ENCODE results near the gene BBIP1. TPM values are rescaled to one million over a fixed set of nuclear protein-coding genes. Genes with fewer than 3 reads are reported as not detected.
A peak's percentile ranks its signal among the peaks of the same experiment; 100 is the strongest.

The BBIP1 gene
- total RNA-seq, 1 experiment from 2014 or later: 19.0 TPM

DNA sequence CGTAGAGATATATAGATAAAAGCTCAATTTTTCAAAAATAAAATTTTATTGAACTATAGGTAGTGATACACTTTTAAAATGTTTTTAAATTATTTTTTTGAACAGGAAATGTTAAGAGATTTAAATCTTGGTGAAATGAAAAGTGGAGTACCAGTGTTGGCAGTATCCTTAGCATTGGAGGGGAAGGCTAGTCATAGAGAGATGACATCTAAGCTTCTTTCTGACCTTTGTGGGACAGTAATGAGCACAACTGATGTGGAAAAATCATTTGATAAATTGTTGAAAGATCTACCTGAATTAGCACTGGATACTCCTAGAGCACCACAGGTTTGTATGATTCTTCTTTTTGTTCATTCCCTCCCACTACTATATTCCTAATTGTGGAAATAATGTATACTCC, 31.4 kb downstream of the BBIP1 start:
- no peak overlapping the region for H3K4me3 Mint-ChIP-seq
- DNase-seq (ENCODE audit: low spot score) (no peak), ATAC-seq (no peak)
- H3K27me3 Mint-ChIP-seq (ENCODE audit: low read depth): no peaks in the 10 kb centered on the region
- ChIA-PET POLR2A (interaction anchor here (0.5 kb wide), 1 partner anchor 30 kb away, joined by 3 read pairs; no protein-coding TSS in a partner anchor), CTCF (no interaction called here)
- no peaks in the 10 kb centered on the region for H3K9me3 Mint-ChIP-seq
- TF ChIP-seq FOXP4 (CRISPR knock-in tag; IDR thresholded peaks at IDR 0.05): no peak
- no peak for TF ChIP-seq NFYB (CRISPR knock-in tag; conservative IDR thresholded peaks at IDR 0.05; ENCODE audit: low read depth)
- no peak for TF ChIP-seq ZNF512 (CRISPR knock-in tag; IDR thresholded peaks at IDR 0.05; ENCODE audit: borderline replicate concordance)
- TF ChIP-seq SP1 (CRISPR knock-in tag; conservative IDR thresholded peaks at IDR 0.05): no peak
- TF ChIP-seq, protein P1, sequence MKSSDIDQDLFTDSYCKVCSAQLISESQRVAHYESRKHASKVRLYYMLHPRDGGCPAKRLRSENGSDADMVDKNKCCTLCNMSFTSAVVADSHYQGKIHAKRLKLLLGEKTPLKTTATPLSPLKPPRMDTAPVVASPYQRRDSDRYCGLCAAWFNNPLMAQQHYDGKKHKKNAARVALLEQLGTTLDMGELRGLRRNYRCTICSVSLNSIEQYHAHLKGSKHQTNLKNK (CRISPR knock-in tag; IDR thresholded peaks at IDR 0.05): no peak
- TF ChIP-seq ZNF232 (CRISPR knock-in tag; IDR thresholded peaks at IDR 0.05): no peak
- TF ChIP-seq, protein P2, sequence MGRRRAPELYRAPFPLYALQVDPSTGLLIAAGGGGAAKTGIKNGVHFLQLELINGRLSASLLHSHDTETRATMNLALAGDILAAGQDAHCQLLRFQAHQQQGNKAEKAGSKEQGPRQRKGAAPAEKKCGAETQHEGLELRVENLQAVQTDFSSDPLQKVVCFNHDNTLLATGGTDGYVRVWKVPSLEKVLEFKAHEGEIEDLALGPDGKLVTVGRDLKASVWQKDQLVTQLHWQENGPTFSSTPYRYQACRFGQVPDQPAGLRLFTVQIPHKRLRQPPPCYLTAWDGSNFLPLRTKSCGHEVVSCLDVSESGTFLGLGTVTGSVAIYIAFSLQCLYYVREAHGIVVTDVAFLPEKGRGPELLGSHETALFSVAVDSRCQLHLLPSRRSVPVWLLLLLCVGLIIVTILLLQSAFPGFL (CRISPR knock-in tag; IDR thresholded peaks at IDR 0.05; ENCODE audit: borderline replicate concordance): no peak
- no peak for TF ChIP-seq ZNF219 (CRISPR knock-in tag; IDR thresholded peaks at IDR 0.05; ENCODE audit: borderline replicate concordance)
- TF ChIP-seq ZNF138 (CRISPR knock-in tag; conservative IDR thresholded peaks at IDR 0.05): no peak
- TF ChIP-seq, protein P3, sequence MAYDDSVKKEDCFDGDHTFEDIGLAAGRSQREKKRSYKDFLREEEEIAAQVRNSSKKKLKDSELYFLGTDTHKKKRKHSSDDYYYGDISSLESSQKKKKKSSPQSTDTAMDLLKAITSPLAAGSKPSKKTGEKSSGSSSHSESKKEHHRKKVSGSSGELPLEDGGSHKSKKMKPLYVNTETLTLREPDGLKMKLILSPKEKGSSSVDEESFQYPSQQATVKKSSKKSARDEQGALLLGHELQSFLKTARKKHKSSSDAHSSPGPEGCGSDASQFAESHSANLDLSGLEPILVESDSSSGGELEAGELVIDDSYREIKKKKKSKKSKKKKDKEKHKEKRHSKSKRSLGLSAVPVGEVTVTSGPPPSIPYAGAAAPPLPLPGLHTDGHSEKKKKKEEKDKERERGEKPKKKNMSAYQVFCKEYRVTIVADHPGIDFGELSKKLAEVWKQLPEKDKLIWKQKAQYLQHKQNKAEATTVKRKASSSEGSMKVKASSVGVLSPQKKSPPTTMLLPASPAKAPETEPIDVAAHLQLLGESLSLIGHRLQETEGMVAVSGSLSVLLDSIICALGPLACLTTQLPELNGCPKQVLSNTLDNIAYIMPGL (CRISPR knock-in tag; IDR thresholded peaks at IDR 0.05): no peak
- no peak overlapping the region for H3K27ac Mint-ChIP-seq
- peaks cover 7% of the 10 kb centered on the region; the same call in 1 of the 2 replicates for H3K36me3 Mint-ChIP-seq
- H3K4me1 Mint-ChIP-seq: no peaks in the 10 kb centered on the region

DNA sequence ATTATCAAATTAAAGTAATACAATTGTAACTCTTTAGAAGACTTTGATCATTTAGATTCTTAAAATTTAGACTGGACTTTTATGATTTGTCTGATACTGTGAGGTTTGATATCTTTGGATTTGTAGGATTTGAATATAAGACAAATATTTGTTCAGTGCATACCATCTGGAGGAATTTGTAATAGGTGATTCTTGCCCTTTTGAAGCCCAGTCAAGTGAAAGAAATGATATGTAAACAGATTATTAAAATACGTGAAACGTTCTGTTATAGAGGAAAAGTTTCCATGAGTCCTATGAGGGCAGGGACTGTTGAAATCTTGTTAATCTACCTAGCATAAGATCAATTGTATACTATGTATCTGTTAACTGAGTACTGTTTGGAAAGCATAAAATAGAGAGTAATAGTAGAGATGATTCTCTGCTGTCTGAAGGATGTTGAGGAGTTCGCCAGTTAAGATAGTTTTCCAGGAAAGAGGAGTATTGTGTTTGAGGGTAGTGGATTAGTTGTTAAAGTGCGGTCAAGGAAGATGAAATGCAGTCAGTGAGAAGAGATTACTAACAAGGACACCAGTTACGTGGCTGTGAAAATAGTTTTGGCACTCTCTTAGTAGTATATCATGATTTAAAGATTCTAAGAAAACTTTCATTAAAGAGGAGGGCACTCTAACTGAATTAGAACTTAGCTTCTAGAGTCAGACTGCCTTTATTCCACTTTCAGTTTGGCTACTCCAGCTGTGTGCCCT, 32.9 kb downstream of the BBIP1 start:
- ChIA-PET CTCF (no interaction called here), POLR2A (no interaction called here)
- no peak for ATAC-seq
- H3K4me3 Mint-ChIP-seq: no peak overlapping the region
- H3K36me3 Mint-ChIP-seq: peaks cover 13% of the 10 kb centered on the region
- DNase-seq (ENCODE audit: low spot score): no peak
- H3K27me3 Mint-ChIP-seq (ENCODE audit: low read depth): no peaks in the 10 kb centered on the region
- no peaks in the 10 kb centered on the region for H3K9me3 Mint-ChIP-seq
- H3K4me1 Mint-ChIP-seq: no peaks in the 10 kb centered on the region
- 0 out of 2 replicates have a peak overlapping the region, but pooled peaks have one; percentile 8 for H3K27ac Mint-ChIP-seq
- TF ChIP-seq JUN (CRISPR knock-in tag; IDR thresholded peaks at IDR 0.05) (no peak), ZNF396 (CRISPR knock-in tag; IDR thresholded peaks at IDR 0.05; ENCODE audit: borderline replicate concordance) (no peak), NR1H2 (CRISPR knock-in tag; IDR thresholded peaks at IDR 0.05) (no peak), ARID4B (CRISPR knock-in tag; IDR thresholded peaks at IDR 0.05; ENCODE audit: borderline replicate concordance) (no peak), E2F4 (CRISPR knock-in tag; IDR thresholded peaks at IDR 0.05; ENCODE audit: borderline replicate concordance, low read depth) (no peak), ZNF671 (CRISPR knock-in tag; IDR thresholded peaks at IDR 0.05) (no peak), AR (CRISPR knock-in tag; IDR thresholded peaks at IDR 0.05) (no peak), GRHL2 (CRISPR knock-in tag; IDR thresholded peaks at IDR 0.05; ENCODE audit: insufficient replicate concordance, severe bottlenecking) (no peak)
